HEK293 (cell line): ENCODE measurements around the gene NDUFB10.

Experiments
- CTCF ChIA-PET: fragments of 350-600 bp; formaldehyde crosslinking; extraction: SDS; loops from one replicate; lab custom pipeline; 2021; ENCODE audit warnings: antibody characterized with exemption; lab: Yijun Ruan, JAX
- POLR2A ChIA-PET: fragments of 300-600 bp; formaldehyde crosslinking; extraction: SDS; loops from one replicate; lab custom pipeline; 2020; ENCODE audit warnings: antibody characterized with exemption, inconsistent platforms; lab: Yijun Ruan, JAX
- H3K27ac ChIP-seq: fragments of 200-500 bp; sonication (Bioruptor generic); 2 replicates; pipeline ENCODE4 v1.5.1; 2014; ENCODE audit warnings: low read depth, low read length, control low read depth, inconsistent platforms; ENCODE audit errors: extremely low read depth
- H3K36me3 ChIP-seq, 2 experiments: fragments of 200-500 bp in 1 of 2; sonication (Bioruptor generic) in 1 of 2; 1 replicate in 1 of 2; 2 replicates in 1 of 2; pipeline ENCODE4 v1.5.1; 2014 to 2017; ENCODE audit warnings: inconsistent platforms in 2 of 2, low read length in 2 of 2; ENCODE audit not compliant: control insufficient read depth in 2 of 2, insufficient read depth in 1 of 2
- H3K4me1 ChIP-seq: fragments of 200-500 bp; sonication (Bioruptor generic); 2 replicates; pipeline ENCODE4 v1.5.1; 2014; ENCODE audit warnings: mild to moderate bottlenecking, low read length, inconsistent platforms; ENCODE audit not compliant: control insufficient read depth, insufficient read depth
- H3K4me3 ChIP-seq: 2 replicates; pipeline ENCODE4 v1.5.1; 2011; ENCODE audit warnings: low read depth, mild to moderate bottlenecking, control low read depth, low read length, moderate library complexity
- H3K9me3 ChIP-seq: fragments of 200-500 bp; sonication (Bioruptor generic); 2 replicates; pipeline ENCODE4 v1.5.1; 2014; ENCODE audit warnings: low read depth, low read length, inconsistent platforms; ENCODE audit not compliant: control insufficient read depth, insufficient read depth
- INSM2 ChIP-seq: fragments of 450-650 bp; formaldehyde crosslinking; IDR thresholded peaks from 2 replicates; pipeline ENCODE4 v1.5.1; 2016; ENCODE audit warnings: missing biosample characterization, missing genetic modification characterization
- KLF7 ChIP-seq: fragments of 450-650 bp; formaldehyde crosslinking; IDR thresholded peaks from 2 replicates; pipeline ENCODE4 v1.5.1; 2016; ENCODE audit warnings: missing biosample characterization, missing genetic modification characterization, borderline replicate concordance
- OVOL3 ChIP-seq: fragments of 450-650 bp; formaldehyde crosslinking; IDR thresholded peaks from 2 replicates; pipeline ENCODE4 v1.5.1; 2016; ENCODE audit warnings: missing biosample characterization, missing genetic modification characterization
- PBX3 ChIP-seq: sonication (generic); formaldehyde crosslinking; IDR thresholded peaks from 2 replicates; pipeline ENCODE4 v1.8.1; 2022; ENCODE audit warnings: mild to moderate bottlenecking, moderate library complexity, missing genetic modification reagents
- PRDM6 ChIP-seq: fragments of 450-650 bp; formaldehyde crosslinking; IDR thresholded peaks from 2 replicates; pipeline ENCODE4 v1.5.1; 2017; ENCODE audit warnings: missing biosample characterization, missing genetic modification characterization
- TRIM28 ChIP-seq: IDR thresholded peaks from 2 replicates; pipeline ENCODE4 v1.6.1; 2011; ENCODE audit warnings: low read length, control low read depth, borderline replicate concordance
- ZNF112 ChIP-seq: fragments of 450-650 bp; formaldehyde crosslinking; IDR thresholded peaks from 2 replicates; pipeline ENCODE4 v1.5.0; 2017; ENCODE audit warnings: missing biosample characterization, missing genetic modification characterization
- ZNF174 ChIP-seq: fragments of 450-650 bp; formaldehyde crosslinking; IDR thresholded peaks from 2 replicates; pipeline ENCODE4 v1.5.0; 2017; ENCODE audit warnings: missing biosample characterization, mild to moderate bottlenecking, missing genetic modification characterization
- ZNF175 ChIP-seq: fragments of 450-650 bp; formaldehyde crosslinking; IDR thresholded peaks from 2 replicates; pipeline ENCODE4 v1.5.1; 2016; ENCODE audit warnings: missing biosample characterization, missing genetic modification characterization
- ZNF214 ChIP-seq: fragments of 450-650 bp; formaldehyde crosslinking; IDR thresholded peaks from 2 replicates; pipeline ENCODE4 v1.5.1; 2017; ENCODE audit warnings: missing biosample characterization, mild to moderate bottlenecking, missing genetic modification characterization, borderline replicate concordance
- ZNF221 ChIP-seq: fragments of 450-650 bp; formaldehyde crosslinking; IDR thresholded peaks from 2 replicates; pipeline ENCODE4 v1.5.1; 2017; ENCODE audit warnings: missing biosample characterization, missing genetic modification characterization, borderline replicate concordance
- ZNF335 ChIP-seq: fragments of 450-650 bp; formaldehyde crosslinking; conservative IDR thresholded peaks from 2 replicates; pipeline ENCODE4 v1.5.1; 2016; ENCODE audit warnings: missing biosample characterization, missing genetic modification characterization
- ZNF518A ChIP-seq: fragments of 450-650 bp; formaldehyde crosslinking; conservative IDR thresholded peaks from 2 replicates; pipeline ENCODE4 v1.5.1; 2016; ENCODE audit warnings: low read depth, missing biosample characterization, missing genetic modification characterization
- ZNF560 ChIP-seq: fragments of 450-650 bp; formaldehyde crosslinking; IDR thresholded peaks from 2 replicates; pipeline ENCODE4 v1.5.1; 2017; ENCODE audit warnings: missing biosample characterization, missing genetic modification characterization, borderline replicate concordance
- ZNF571 ChIP-seq: fragments of 450-650 bp; formaldehyde crosslinking; IDR thresholded peaks from 2 replicates; pipeline ENCODE4 v1.5.0; 2017; ENCODE audit warnings: missing biosample characterization, missing genetic modification characterization
- ZNF580 ChIP-seq: fragments of 450-650 bp; formaldehyde crosslinking; IDR thresholded peaks from 2 replicates; pipeline ENCODE4 v1.5.1; 2016; ENCODE audit warnings: missing biosample characterization, missing genetic modification characterization
- ZNF585B ChIP-seq: fragments of 450-650 bp; formaldehyde crosslinking; IDR thresholded peaks from 2 replicates; pipeline ENCODE4 v1.5.1; 2016; ENCODE audit warnings: missing biosample characterization, missing genetic modification characterization
- ZNF654 ChIP-seq: fragments of 450-650 bp; formaldehyde crosslinking; IDR thresholded peaks from 2 replicates; pipeline ENCODE4 v1.5.1; 2016; ENCODE audit warnings: low read depth, missing biosample characterization, missing genetic modification characterization
- ZNF704 ChIP-seq: fragments of 450-650 bp; formaldehyde crosslinking; IDR thresholded peaks from 2 replicates; pipeline ENCODE4 v1.5.1; 2016; ENCODE audit warnings: missing biosample characterization, missing genetic modification characterization
- ZNF792 ChIP-seq: fragments of 450-650 bp; formaldehyde crosslinking; IDR thresholded peaks from 2 replicates; pipeline ENCODE4 v1.5.1; 2016; ENCODE audit warnings: missing biosample characterization, missing genetic modification characterization

Gene NDUFB10

GRCh38 chr16:1976216-1976520, 16.8 kb downstream of the NDUFB10 start (continued):
- TF ChIP-seq ZNF654: no peak
- no peak for TF ChIP-seq ZNF175 (tag by site-specific recombination)
- TF ChIP-seq PBX3 (CRISPR knock-in tag): no peak
- TF ChIP-seq ZNF174 (tag by site-specific recombination): no peak
- no peak for TF ChIP-seq ZNF571 (tag by site-specific recombination)
- TF ChIP-seq ZNF560 (tag by site-specific recombination): no peak
- no peak for TF ChIP-seq ZNF221 (tag by site-specific recombination)
- TF ChIP-seq ZNF585B: no peak
- TF ChIP-seq OVOL3 (tag by site-specific recombination): no peak
- TF ChIP-seq, all 188 proteins: peak for 0

- Histone ChIP-seq H3K4me3 (no peak overlapping the region), H3K4me1 (no peaks in the 10 kb centered on the region), H3K27ac (no peak overlapping the region), H3K9me3 (no peaks in the 10 kb centered on the region), H3K36me3 (peaks cover 0 to 59% of the 10 kb centered on the region in 2 experiments; a peak in 1 of 3 replicates)
- CTCF ChIA-PET: interaction anchor here (0.6 kb wide), 1 partner anchor 164 kb away, joined by 3 read pairs; no protein-coding TSS in a partner anchor
- TF ChIP-seq ZNF112 (tag by site-specific recombination): no peak
- no peak for TF ChIP-seq ZNF214 (tag by site-specific recombination)
- no peak for TF ChIP-seq ZNF792 (tag by site-specific recombination)
- TF ChIP-seq ZNF580 (tag by site-specific recombination): no peak
- no peak for TF ChIP-seq ZNF704 (tag by site-specific recombination)
- TF ChIP-seq ZNF335: no peak
- no peak for TF ChIP-seq INSM2 (tag by site-specific recombination)
- no peak for TF ChIP-seq KLF7 (tag by site-specific recombination)
- TF ChIP-seq ZNF518A (tag by site-specific recombination): no peak
- no peak for TF ChIP-seq PRDM6 (tag by site-specific recombination)
- no peak for TF ChIP-seq TRIM28
- POLR2A ChIA-PET: interaction anchor here (0.6 to 10.1 kb wide), 4 partner anchors 12 to 1337 kb away, joined by 3 to 76 read pairs (median 4); partner anchors contain the start of genes RPS2 and TRAF7
These were observed 17.9 kb downstream of the NDUFB10 start for GRCh38 chr16:1976951-1977874.
